Sigmoid colon (tissue), 7 donors: ENCODE results near the gene PRKN. TPM values are rescaled to one million over a fixed set of nuclear protein-coding genes. Genes with fewer than 3 reads are reported as not detected.

Experiments
- DNase-seq: peaks from one replicate; pipeline ENCODE4 v3.0.0-alpha.2; 2019
- H3K27ac ChIP-seq, 4 donors: fragments of 200-600 bp; sonication (generic); one replicate each; pipeline ENCODE4 v1.5.1; 2016 to 2019; ENCODE audit warnings: mild to moderate bottlenecking in 1 of 4
- H3K27me3 ChIP-seq, 3 donors: fragments of 200-600 bp; sonication (generic); one replicate each; pipeline ENCODE4 v1.5.1; 2019; ENCODE audit warnings: mild to moderate bottlenecking in 1 of 3
- H3K36me3 ChIP-seq, 4 donors: fragments of 200-600 bp; sonication (generic); one replicate each; pipeline ENCODE4 v1.5.1; 2016 to 2019
- H3K4me1 ChIP-seq, 4 donors: fragments of 200-600 bp; sonication (generic); one replicate each; pipeline ENCODE4 v1.5.1; 2017 to 2019
- H3K4me3 ChIP-seq, 4 donors: fragments of 200-600 bp; sonication (generic); one replicate each; pipeline ENCODE4 v1.5.1; 2017 to 2019; ENCODE audit warnings: mild to moderate bottlenecking in 2 of 4, moderate library complexity in 1 of 4
- H3K9me3 ChIP-seq, 4 donors: fragments of 200-600 bp in 3 of 4; sonication (generic) in 3 of 4; one replicate each; pipeline versions ENCODE4 v1.5.1 to v1.6.1; 2013 to 2019
- CTCF ChIP-seq, 4 experiments: fragments of 450-650 bp in 3 of 4; fragments of 200-600 bp in 1 of 4; IDR thresholded peaks; one replicate each; pipeline ENCODE4 v1.5.1; 2016 to 2019; ENCODE audit warnings: antibody characterized with exemption in 4 of 4, mild to moderate bottlenecking in 3 of 4, moderate library complexity in 2 of 4
- EP300 ChIP-seq, 4 donors: sonication (generic); formaldehyde crosslinking; IDR thresholded peaks; one replicate each; pipeline ENCODE4 v1.6.1; 2017; ENCODE audit warnings: antibody characterized with exemption in 4 of 4
- POLR2A ChIP-seq, 2 donors: fragments of 450-650 bp; IDR thresholded peaks; one replicate each; pipeline ENCODE4 v1.6.1; 2016; ENCODE audit warnings: antibody characterized with exemption in 2 of 2, mild to moderate bottlenecking in 2 of 2, moderate library complexity in 2 of 2
- POLR2AphosphoS5 ChIP-seq, 4 donors: sonication (generic); formaldehyde crosslinking; IDR thresholded peaks; one replicate each; pipeline ENCODE4 v1.6.1; 2017; ENCODE audit warnings: antibody characterized with exemption in 4 of 4
- WGBS, 2 donors: extraction: QIAGEN DNeasy Blood & Tissue Kit; methylation state at CpG; one replicate each; pipeline ENCODE4 v1.1.7; 2013; 5-methylcytosine and 5-hydroxymethylcytosine counted together
- intact Hi-C: fragments of 100-400 bp; cut with DNase I; formaldehyde crosslinking; loops from one replicate; pipeline ENCODE4 v1.15.1; 2023
- polyA plus RNA-seq, 3 donors: library from polyadenylated mRNA; stranded (reverse); fragments of 200-250 nt; gene quantifications; one replicate each; pipeline ENCODE4 v1.2.3, GENCODE V29; 2013
- total RNA-seq, 4 donors: library from RNA; depleted of rRNA; stranded (reverse); fragments of >200 nt; gene quantifications; one replicate each; pipeline ENCODE4 v1.1.0, GENCODE V29; 2016
- donor health status: healthy with polysubstance abuse.
- donor health status: Bipolar disorder and iron deficiency.
- donor health status: healthy.

Gene PRKN
- total and polyA plus RNA-seq, 7 donors = 0.38 to 173 (median 9.7) TPM

GRCh38 chr6:161405418-161405817 is 1322.1 kb downstream of the PRKN start:
- no peaks in the 10 kb centered on the region for H3K36me3 ChIP-seq
- 90 to 91% methylated on average over 4 of the region's 4 CpGs for WGBS, 2 donors
- no peak for TF ChIP-seq POLR2AphosphoS5 (IDR thresholded peaks at IDR 0.05)
- TF ChIP-seq POLR2A (IDR thresholded peaks at IDR 0.05) = no peak
- no peak for TF ChIP-seq CTCF (IDR thresholded peaks at IDR 0.05)
- no peak for TF ChIP-seq EP300 (IDR thresholded peaks at IDR 0.05)
- DNase-seq = no peak
- no peaks in the 10 kb centered on the region for H3K27me3 ChIP-seq
- no peaks in the 10 kb centered on the region for H3K9me3 ChIP-seq
- intact Hi-C loops = no loop called here
- H3K27ac ChIP-seq = no peak overlapping the region
- H3K4me1 ChIP-seq = no peaks in the 10 kb centered on the region
- no peak overlapping the region for H3K4me3 ChIP-seq

DNA sequence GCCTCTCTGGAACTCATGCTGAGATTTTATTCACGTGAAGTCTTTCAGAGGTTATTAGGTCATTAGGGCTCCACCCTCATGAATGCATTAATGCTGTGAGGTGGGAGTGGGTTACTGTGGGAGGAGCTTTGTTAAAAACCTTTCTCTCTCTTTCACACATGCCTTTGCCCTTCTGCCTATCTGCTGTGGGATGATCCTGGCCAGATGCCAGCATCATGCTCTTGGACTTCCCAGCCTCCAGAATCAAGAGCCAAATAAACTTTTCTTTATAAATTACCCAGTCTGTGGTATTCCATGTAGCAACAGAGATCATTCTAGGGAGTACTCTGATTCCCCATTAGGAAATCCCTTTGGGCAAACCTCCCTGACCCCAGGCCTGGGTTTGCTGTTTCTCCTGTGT is 1323.8 kb downstream of the PRKN start:
- intact Hi-C loops = no loop called here
- Histone ChIP-seq H3K4me3 (no peak overlapping the region), H3K27ac (no peak overlapping the region), H3K27me3 (no peaks in the 10 kb centered on the region), H3K9me3 (no peaks in the 10 kb centered on the region), H3K36me3 (no peaks in the 10 kb centered on the region), H3K4me1 (no peaks in the 10 kb centered on the region)
- 84% methylated on average over 1 of the region's 1 CpG for WGBS, 2 donors
- no peak for DNase-seq
- TF ChIP-seq CTCF (IDR thresholded peaks at IDR 0.05) (no peak), POLR2AphosphoS5 (IDR thresholded peaks at IDR 0.05) (no peak), EP300 (IDR thresholded peaks at IDR 0.05) (no peak), POLR2A (IDR thresholded peaks at IDR 0.05) (no peak)

DNA sequence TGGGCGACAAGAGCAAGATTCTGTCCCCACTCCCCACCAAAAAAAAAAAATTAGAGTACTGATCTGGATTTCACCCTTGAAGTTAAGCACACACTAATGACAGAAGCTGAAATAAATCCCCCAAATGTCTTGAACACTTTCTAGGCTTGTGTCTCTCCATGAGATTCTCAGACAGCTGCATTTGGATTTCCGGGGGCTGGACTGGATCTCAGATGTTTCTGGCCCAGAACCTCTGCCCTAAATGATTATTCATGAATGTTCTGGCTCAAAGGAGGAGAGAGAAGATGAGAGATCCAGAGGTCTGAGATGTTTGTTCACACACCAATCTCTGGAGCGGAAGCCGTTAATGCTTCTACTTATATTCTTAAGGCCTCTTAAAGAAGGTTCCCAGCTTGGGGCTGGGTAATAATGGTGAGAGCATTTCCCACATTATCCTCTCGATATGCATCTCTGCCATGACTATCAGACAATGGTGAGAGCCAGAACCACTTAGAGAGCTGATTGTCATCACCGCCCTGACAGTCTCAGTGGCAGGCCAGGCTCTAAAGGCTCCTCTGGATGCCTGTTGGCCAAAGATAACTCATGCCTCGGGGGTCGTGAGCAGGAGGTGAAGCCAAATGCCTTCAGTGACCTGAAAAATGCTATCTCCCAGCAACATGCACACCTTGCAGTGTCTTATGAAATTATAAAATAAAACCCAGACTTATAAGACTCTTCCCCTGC is 1325.8 kb downstream of the PRKN start:
- no peaks in the 10 kb centered on the region for H3K36me3 ChIP-seq
- no peaks in the 10 kb centered on the region for H3K4me1 ChIP-seq
- WGBS, 2 donors = 82 to 86% methylated on average over 8 of the region's 8 CpGs
- no peaks in the 10 kb centered on the region for H3K9me3 ChIP-seq
- intact Hi-C loops = no loop called here
- DNase-seq = no peak
- H3K27ac ChIP-seq = no peak overlapping the region
- no peak overlapping the region for H3K4me3 ChIP-seq
- TF ChIP-seq POLR2A (IDR thresholded peaks at IDR 0.05) (no peak), CTCF (IDR thresholded peaks at IDR 0.05) (no peak), POLR2AphosphoS5 (IDR thresholded peaks at IDR 0.05) (no peak), EP300 (IDR thresholded peaks at IDR 0.05) (no peak)
- no peaks in the 10 kb centered on the region for H3K27me3 ChIP-seq

DNA sequence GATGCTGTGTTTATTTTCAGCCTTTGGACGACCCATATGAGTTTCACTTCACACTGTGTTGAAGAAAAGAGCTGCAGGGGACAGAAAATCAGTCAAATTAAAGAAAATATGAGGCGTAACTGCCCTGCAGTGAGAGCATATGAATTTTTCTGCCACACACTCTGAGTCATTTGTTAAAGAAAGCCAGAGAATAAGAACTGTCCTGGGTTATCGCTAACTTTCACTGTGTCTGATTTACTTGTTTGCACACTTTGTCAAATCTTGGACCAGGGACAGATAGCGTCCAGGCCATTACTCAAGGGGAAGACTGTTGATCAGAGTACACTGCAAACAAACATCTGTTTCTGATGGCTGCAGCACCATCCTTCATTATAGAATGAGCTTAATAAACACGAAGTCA is 1326.9 kb downstream of the PRKN start:
- Histone ChIP-seq H3K9me3 (no peaks in the 10 kb centered on the region), H3K27ac (no peak overlapping the region), H3K4me1 (no peaks in the 10 kb centered on the region), H3K36me3 (no peaks in the 10 kb centered on the region), H3K27me3 (no peaks in the 10 kb centered on the region), H3K4me3 (no peak overlapping the region)
- DNase-seq = no peak
- intact Hi-C loops = no loop called here
- WGBS, 2 donors = 79 to 82% methylated on average over 5 of the region's 5 CpGs
- no peak for TF ChIP-seq POLR2AphosphoS5 (IDR thresholded peaks at IDR 0.05)
- no peak for TF ChIP-seq CTCF (IDR thresholded peaks at IDR 0.05)
- TF ChIP-seq EP300 (IDR thresholded peaks at IDR 0.05) = no peak
- TF ChIP-seq POLR2A (IDR thresholded peaks at IDR 0.05) = no peak

DNA sequence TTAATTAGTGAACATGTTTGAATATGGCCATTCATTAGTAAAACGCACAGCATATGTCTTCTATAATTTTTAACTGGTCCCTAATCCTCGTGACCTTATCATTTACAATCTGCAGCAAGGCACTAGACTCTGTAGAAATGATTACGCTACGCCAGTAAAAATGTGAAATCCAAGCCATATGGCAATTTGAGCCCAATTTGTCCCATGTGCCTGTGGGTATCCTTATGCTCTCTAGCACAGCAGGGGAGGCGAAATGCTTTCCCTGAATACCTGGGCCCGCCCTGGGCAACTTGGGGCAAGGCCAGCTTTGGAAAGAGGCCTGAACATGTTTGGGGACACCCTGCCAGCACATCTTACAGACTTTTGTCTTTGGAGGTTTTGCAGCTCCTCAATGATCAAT is 1331.0 kb downstream of the PRKN start:
- DNase-seq = no peak
- 87 to 92% methylated on average over 6 of the region's 6 CpGs for WGBS, 2 donors
- Histone ChIP-seq H3K36me3 (no peaks in the 10 kb centered on the region), H3K27ac (no peak overlapping the region), H3K9me3 (no peaks in the 10 kb centered on the region), H3K27me3 (no peaks in the 10 kb centered on the region), H3K4me1 (peaks cover 0 to 4% (median 1%) of the 10 kb centered on the region in 4 donors), H3K4me3 (no peak overlapping the region)
- no peak for TF ChIP-seq POLR2A (IDR thresholded peaks at IDR 0.05)
- no peak for TF ChIP-seq POLR2AphosphoS5 (IDR thresholded peaks at IDR 0.05)
- TF ChIP-seq EP300 (IDR thresholded peaks at IDR 0.05) = no peak
- TF ChIP-seq CTCF (IDR thresholded peaks at IDR 0.05) = no peak
- intact Hi-C loops = no loop called here
